PFSK-1 (cell line): ENCODE measurements around the gene UBE2B.

Experiments
- FOXP2 ChIP-seq: optimal IDR thresholded peaks from 2 replicates; pipeline ENCODE3; 2011; ENCODE audit warnings: borderline replicate concordance, control low read depth, inconsistent platforms; ENCODE audit not compliant: insufficient read depth; ENCODE audit errors: extremely low read length, extremely low read depth
- POLR2AphosphoS5 ChIP-seq: IDR thresholded peaks from 2 replicates; pipeline ENCODE4 v1.6.1; 2012; ENCODE audit warnings: low read depth, mild to moderate bottlenecking, control low read depth, low read length, moderate library complexity
- SIN3A ChIP-seq: IDR thresholded peaks from 2 replicates; pipeline ENCODE4 v1.6.1; 2012; ENCODE audit warnings: mild to moderate bottlenecking, low read length, moderate library complexity, borderline replicate concordance; ENCODE audit not compliant: insufficient read depth
- TAF1 ChIP-seq: IDR thresholded peaks from 2 replicates; pipeline ENCODE4 v1.6.1; 2012; ENCODE audit warnings: low read length, control low read depth, borderline replicate concordance; ENCODE audit not compliant: insufficient read depth
- TF ChIP-seq, protein P1 (sequence below), 2 experiments: IDR thresholded peaks; 2 replicates each; pipeline versions ENCODE4 v1.6.1 to v1.8.0; 2011 to 2012; ENCODE audit warnings: low read depth in 2 of 2, low read length in 2 of 2, control low read depth in 1 of 2, inconsistent platforms in 1 of 2, mild to moderate bottlenecking in 1 of 2, moderate library complexity in 1 of 2; ENCODE audit not compliant: insufficient read depth in 1 of 2

Gene UBE2B

DNA sequence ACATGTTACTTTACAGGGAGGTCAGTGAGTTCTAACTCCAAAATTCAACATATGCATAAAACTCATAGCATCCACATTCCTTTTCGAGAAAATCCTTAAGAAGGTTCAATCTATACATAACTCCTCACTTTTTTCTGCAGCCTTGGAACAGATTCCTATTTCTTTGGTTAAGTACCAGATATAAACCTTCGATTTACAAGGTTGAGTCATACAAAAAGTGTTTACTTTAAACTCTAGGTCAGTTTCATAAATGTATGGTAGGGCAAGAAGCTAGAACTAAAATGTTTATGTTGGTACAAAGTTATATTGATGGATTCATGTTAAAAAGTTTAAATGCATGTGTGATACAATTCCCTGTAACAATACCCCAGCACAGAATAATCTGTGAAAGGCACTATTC lies 20.9 kb downstream of the UBE2B start:
- TF ChIP-seq POLR2AphosphoS5 (no peak), FOXP2 (no peak), TAF1 (no peak), SIN3A (no peak)
- TF ChIP-seq, protein P1, sequence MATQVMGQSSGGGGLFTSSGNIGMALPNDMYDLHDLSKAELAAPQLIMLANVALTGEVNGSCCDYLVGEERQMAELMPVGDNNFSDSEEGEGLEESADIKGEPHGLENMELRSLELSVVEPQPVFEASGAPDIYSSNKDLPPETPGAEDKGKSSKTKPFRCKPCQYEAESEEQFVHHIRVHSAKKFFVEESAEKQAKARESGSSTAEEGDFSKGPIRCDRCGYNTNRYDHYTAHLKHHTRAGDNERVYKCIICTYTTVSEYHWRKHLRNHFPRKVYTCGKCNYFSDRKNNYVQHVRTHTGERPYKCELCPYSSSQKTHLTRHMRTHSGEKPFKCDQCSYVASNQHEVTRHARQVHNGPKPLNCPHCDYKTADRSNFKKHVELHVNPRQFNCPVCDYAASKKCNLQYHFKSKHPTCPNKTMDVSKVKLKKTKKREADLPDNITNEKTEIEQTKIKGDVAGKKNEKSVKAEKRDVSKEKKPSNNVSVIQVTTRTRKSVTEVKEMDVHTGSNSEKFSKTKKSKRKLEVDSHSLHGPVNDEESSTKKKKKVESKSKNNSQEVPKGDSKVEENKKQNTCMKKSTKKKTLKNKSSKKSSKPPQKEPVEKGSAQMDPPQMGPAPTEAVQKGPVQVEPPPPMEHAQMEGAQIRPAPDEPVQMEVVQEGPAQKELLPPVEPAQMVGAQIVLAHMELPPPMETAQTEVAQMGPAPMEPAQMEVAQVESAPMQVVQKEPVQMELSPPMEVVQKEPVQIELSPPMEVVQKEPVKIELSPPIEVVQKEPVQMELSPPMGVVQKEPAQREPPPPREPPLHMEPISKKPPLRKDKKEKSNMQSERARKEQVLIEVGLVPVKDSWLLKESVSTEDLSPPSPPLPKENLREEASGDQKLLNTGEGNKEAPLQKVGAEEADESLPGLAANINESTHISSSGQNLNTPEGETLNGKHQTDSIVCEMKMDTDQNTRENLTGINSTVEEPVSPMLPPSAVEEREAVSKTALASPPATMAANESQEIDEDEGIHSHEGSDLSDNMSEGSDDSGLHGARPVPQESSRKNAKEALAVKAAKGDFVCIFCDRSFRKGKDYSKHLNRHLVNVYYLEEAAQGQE (IDR thresholded peaks at IDR 0.05; ENCODE audit: insufficient read depth in 1 of 2, low read depth in 2 of 2, low read length in 2 of 2): no peak

DNA sequence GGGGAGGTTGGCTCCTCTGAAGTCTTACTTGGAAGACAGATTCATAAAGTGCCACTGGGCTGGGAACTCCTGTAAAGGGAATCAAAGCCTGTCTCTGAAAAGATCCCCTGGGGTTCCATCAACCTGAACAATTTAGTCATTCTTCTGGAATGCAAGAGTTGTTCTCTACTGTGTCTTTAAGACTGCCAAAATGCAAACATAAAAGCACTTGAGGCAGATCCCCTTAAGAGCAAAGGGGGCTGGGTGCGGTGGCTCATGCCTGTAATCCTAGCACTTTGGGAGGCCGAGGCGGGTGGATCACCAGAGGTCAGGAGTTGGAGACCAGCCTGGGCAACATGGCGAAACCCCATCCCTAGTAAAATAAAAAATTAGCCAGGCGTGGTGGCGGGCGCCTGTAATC lies 23.6 kb downstream of the UBE2B start:
- no peak for TF ChIP-seq SIN3A
- TF ChIP-seq FOXP2: no peak
- no peak for TF ChIP-seq TAF1
- no peak for TF ChIP-seq POLR2AphosphoS5
- TF ChIP-seq, protein P1 (IDR thresholded peaks at IDR 0.05; ENCODE audit: insufficient read depth in 1 of 2, low read depth in 2 of 2, low read length in 2 of 2): no peak

DNA sequence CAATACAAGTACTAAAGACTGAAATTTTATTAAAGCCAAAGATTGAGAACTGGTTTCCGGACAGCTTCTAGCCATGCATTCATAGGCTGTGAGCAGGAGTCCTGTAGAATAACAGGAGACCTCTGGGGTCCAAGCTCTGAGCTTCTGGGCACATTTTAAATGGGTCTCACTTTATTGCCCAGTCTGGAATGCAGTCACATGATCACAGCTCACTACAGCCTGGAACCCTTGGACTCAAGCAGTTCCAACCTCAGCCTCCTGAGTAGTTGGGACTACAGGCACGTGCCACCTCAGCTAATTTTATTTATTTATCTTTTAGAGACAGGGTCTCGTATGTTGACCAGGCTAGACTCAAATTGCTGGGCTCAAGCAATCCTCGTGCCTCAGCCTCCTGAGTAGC lies 24.9 kb downstream of the UBE2B start:
- TF ChIP-seq, protein P1 (IDR thresholded peaks at IDR 0.05; ENCODE audit: insufficient read depth in 1 of 2, low read depth in 2 of 2, low read length in 2 of 2): no peak
- TF ChIP-seq SIN3A (no peak), FOXP2 (no peak)

DNA sequence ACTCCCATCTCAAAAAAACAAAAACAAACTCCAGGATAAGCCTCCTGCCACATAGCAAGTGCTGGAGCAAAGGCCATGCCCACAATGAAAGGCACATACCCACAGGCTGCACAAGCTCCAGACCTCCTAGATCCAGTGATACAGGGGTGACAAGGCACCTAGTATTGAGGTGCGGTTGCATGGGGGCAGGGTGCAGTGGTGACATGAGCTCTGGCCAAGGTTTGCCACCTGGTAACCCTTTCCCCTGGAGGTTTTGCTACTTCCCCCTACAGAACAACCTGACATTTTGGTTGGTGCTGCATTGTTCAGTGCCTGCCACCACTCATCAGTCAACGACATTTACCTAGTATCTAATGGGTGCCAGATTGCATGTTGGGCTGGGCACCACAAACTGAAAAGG lies 25.8 kb downstream of the UBE2B start:
- TF ChIP-seq POLR2AphosphoS5 (no peak), SIN3A (no peak), FOXP2 (no peak), TAF1 (no peak)
- TF ChIP-seq, protein P1 (IDR thresholded peaks at IDR 0.05; ENCODE audit: insufficient read depth in 1 of 2, low read depth in 2 of 2, low read length in 2 of 2): no peak

DNA sequence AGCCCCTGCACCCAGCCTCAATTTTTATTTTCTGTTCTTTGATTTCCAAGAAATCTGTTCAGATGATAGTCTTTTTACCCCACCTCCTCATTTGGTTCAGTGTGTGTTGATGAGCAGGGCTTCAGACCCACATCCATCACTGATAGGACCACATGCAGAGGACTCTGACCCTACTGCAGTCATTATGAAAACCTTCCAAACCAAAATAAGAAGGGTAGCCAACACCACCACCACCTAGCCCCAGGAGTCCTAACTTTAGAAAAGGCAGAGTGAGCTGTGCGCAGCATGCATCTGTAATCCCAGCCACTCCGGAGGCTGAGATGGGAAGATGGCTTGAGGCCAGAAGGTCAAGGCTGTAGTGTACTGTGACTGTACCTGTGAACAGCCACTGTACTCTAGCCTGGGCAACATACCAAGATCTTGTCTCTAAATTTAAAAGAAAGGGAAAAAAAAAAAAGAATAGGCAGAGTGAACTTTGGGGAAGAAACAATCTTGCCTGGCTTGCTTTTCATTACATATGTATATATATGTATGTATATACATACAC lies 27.3 kb downstream of the UBE2B start:
- TF ChIP-seq, protein P1 (IDR thresholded peaks at IDR 0.05; ENCODE audit: insufficient read depth in 1 of 2, low read depth in 2 of 2, low read length in 2 of 2): no peak
- no peak for TF ChIP-seq SIN3A
- TF ChIP-seq FOXP2: no peak
- TF ChIP-seq TAF1: no peak
- TF ChIP-seq POLR2AphosphoS5: no peak
